B cell (primary cell): ENCODE results near the gene ACTMAP. TPM values are rescaled to one million over a fixed set of nuclear protein-coding genes. Genes with fewer than 3 reads are reported as not detected.

ENCODE experiments used
- ATAC-seq: fragments of 200-7000 bp; cut with Tn5 transposase; one replicate; pipeline ENCODE4 v1.10.0; 2021; ENCODE audit warnings: low read depth, mild to moderate bottlenecking, moderate number of reproducible peaks, moderate library complexity
- CTCF ChIA-PET: fragments of 350-600 bp; sonication (Branson Sonifier 250); formaldehyde crosslinking; loops from one replicate; lab custom pipeline; 2021; ENCODE audit warnings: antibody characterized with exemption, inconsistent platforms; lab: Charles Lee
- POLR2A ChIA-PET: fragments of 350-600 bp; sonication (Branson Sonifier 250); formaldehyde crosslinking; loops from one replicate; lab custom pipeline; 2021; ENCODE audit warnings: antibody characterized with exemption; lab: Charles Lee
- DNase-seq: peaks from one replicate; pipeline ENCODE4 v3.0.0; 2013
- H2AFZ ChIP-seq: 2 replicates; pipeline ENCODE4 v1.6.1; 2012; ENCODE audit warnings: mild to moderate bottlenecking, low read depth, low read length; ENCODE audit not compliant: insufficient read depth, poor library complexity, severe bottlenecking
- H3K27ac ChIP-seq, 2 donors: 1 replicate in 1 of 2; 2 replicates in 1 of 2; pipeline ENCODE4 v1.5.1; 2012 to 2013; ENCODE audit warnings: low read length in 2 of 2, mild to moderate bottlenecking in 2 of 2, moderate library complexity in 1 of 2
- H3K27me3 ChIP-seq, 4 experiments: fragments of 200-600 bp in 1 of 4; sonication (generic) in 1 of 4; replicated peaks in 1 of 4; 1 replicate in 2 of 4; 2 replicates in 2 of 4; pipeline versions ENCODE4 v1.6.1 to v1.7.0; 2013 to 2016; ENCODE audit warnings: low read length in 3 of 4, mild to moderate bottlenecking in 2 of 4, mixed read lengths in 1 of 4, moderate library complexity in 1 of 4; ENCODE audit not compliant: insufficient read depth in 4 of 4, control insufficient read depth in 3 of 4; ENCODE audit errors: control extremely low read depth in 1 of 4
- H3K36me3 ChIP-seq, 2 experiments: replicated peaks in 1 of 2; 1 replicate in 1 of 2; 2 replicates in 1 of 2; pipeline versions ENCODE4 v1.6.1 to v1.7.1; 2013; ENCODE audit warnings: low read length in 1 of 2; ENCODE audit not compliant: insufficient read depth in 2 of 2, control insufficient read depth in 1 of 2; ENCODE audit errors: control extremely low read depth in 1 of 2, extremely low read depth in 1 of 2
- H3K4me1 ChIP-seq, 2 donors: fragments of 200-600 bp in 1 of 2; sonication (generic) in 1 of 2; 1 replicate in 1 of 2; 2 replicates in 1 of 2; pipeline versions ENCODE4 v1.5.1 to v1.6.1; 2013 to 2017; ENCODE audit warnings: low read length in 2 of 2; ENCODE audit not compliant: control insufficient read depth in 2 of 2, insufficient read depth in 2 of 2
- H3K4me2 ChIP-seq: replicated peaks from 2 replicates; pipeline ENCODE3; 2012; ENCODE audit warnings: mild to moderate bottlenecking, low read depth, low read length; ENCODE audit not compliant: poor library complexity, severe bottlenecking
- H3K4me3 ChIP-seq, 5 experiments: fragments of 200-600 bp in 1 of 5; sonication (generic) in 1 of 5; 1 replicate in 3 of 5; 2 replicates in 2 of 5; pipeline versions ENCODE4 v1.5.1 to v1.7.0; 2011 to 2016; ENCODE audit warnings: low read length in 4 of 5, mild to moderate bottlenecking in 4 of 5, low read depth in 2 of 5, control low read depth in 1 of 5, moderate library complexity in 1 of 5; ENCODE audit not compliant: insufficient read depth in 1 of 5; ENCODE audit errors: control extremely low read depth in 1 of 5, extremely low read depth in 1 of 5
- H3K79me2 ChIP-seq: fragments of 200-600 bp; sonication (generic); one replicate; pipeline ENCODE4 v1.6.0; 2016; ENCODE audit warnings: low read length; ENCODE audit not compliant: control insufficient read depth, insufficient read depth
- H3K9ac ChIP-seq: fragments of 200-600 bp; sonication (generic); 2 replicates; pipeline ENCODE4 v1.6.1; 2017; ENCODE audit warnings: mild to moderate bottlenecking, low read length, moderate library complexity
- H3K9me3 ChIP-seq, 3 donors: one replicate each; pipeline versions ENCODE4 v1.6.1 to v1.7.1; 2013; ENCODE audit warnings: low read length in 2 of 3; ENCODE audit not compliant: control insufficient read depth in 2 of 3, insufficient read depth in 1 of 3; ENCODE audit errors: control extremely low read depth in 1 of 3
- H4K20me1 ChIP-seq: 2 replicates; pipeline ENCODE4 v1.6.0; 2012; ENCODE audit warnings: mild to moderate bottlenecking, low read length; ENCODE audit not compliant: insufficient read depth, control insufficient read depth, poor library complexity, severe bottlenecking
- H3K27ac Mint-ChIP-seq: one replicate; pipeline ENCODE4 v1.8.0; 2021; ENCODE audit warnings: mixed read lengths
- H3K27me3 Mint-ChIP-seq: one replicate; pipeline ENCODE4 v1.8.0; 2021; ENCODE audit warnings: mixed read lengths
- H3K4me1 Mint-ChIP-seq: one replicate; pipeline ENCODE4 v1.8.0; 2021; ENCODE audit warnings: mixed read lengths
- H3K4me3 Mint-ChIP-seq: one replicate; pipeline ENCODE4 v1.8.0; 2021; ENCODE audit warnings: mixed read lengths
- H3K9me3 Mint-ChIP-seq: one replicate; pipeline ENCODE4 v1.8.0; 2022; ENCODE audit warnings: mixed read lengths; ENCODE audit not compliant: insufficient read depth
- EZH2 ChIP-seq: IDR thresholded peaks from 2 replicates; pipeline ENCODE4 v1.6.1; 2012; ENCODE audit warnings: borderline replicate concordance, low read depth, mild to moderate bottlenecking, moderate library complexity, low read length; ENCODE audit not compliant: insufficient read depth, poor library complexity, severe bottlenecking
- WGBS: methylation state at CpG from one replicate; pipeline ENCODE4 v1.1.5; 2013; ENCODE audit warnings: missing lambda C conversion rate; ENCODE audit not compliant: insufficient coverage; 5-methylcytosine and 5-hydroxymethylcytosine counted together
- intact Hi-C: fragments of 100-400 bp; cut with micrococcal nuclease; formaldehyde crosslinking; loops from one replicate; pipeline ENCODE4 v1.10.0; 2022
- polyA plus RNA-seq: library from polyadenylated mRNA; depleted of rRNA; stranded (reverse); fragments of >200 nt; gene quantifications from 2 replicates; pipeline ENCODE4 v1.2.3, GENCODE V29; 2012
- total RNA-seq, 2 donors: library from RNA; stranded (reverse); fragments of 120-200 nt in 1 of 2; gene quantifications; 1 replicate in 1 of 2; 2 replicates in 1 of 2; pipeline versions ENCODE4 v1.2.3 to v1.2.4, GENCODE V29; 2013 to 2022
- TF ChIP-seq, protein P1 (sequence below): fragments of 200-600 bp; IDR thresholded peaks from one replicate; pipeline ENCODE4 v1.8.0; 2022; ENCODE audit warnings: antibody characterized with exemption, mild to moderate bottlenecking

Gene ACTMAP
- total and polyA plus RNA-seq, 2 donors (not counting 1 experiment from before 2014, with no cell fraction given), result 7.7 to 10.2 TPM

DNA sequence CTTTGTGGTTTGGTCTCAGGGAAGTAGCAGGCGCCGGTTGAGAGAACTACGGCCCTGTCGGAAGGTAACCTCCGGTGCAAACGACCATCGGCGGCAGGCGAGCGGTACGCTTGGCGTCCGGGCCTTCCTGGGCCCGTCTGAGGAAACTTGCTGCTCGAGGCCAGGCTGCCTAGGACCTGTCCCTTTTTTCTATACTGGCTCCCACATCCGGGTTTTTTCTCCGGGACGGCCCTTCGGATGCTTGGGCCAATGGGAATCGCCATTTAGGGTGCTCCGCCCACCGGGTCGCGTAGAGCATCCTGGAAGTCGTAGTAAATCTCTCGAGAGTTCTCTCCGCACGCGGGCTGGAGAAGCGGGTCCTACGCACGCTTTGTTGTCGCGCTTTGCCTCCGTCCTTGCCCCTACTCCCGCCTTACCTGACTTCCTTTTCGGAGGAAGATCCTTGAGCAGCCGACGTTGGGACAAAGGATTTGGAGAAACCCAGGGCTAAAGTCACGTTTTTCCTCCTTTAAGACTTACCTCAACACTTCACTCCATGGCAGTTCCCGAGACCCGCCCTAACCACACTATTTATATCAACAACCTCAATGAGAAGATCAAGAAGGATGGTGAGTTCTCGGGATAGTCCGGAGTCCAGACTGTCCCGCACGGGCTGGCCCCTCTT lies 729 bp upstream of the ACTMAP start, which contains the start of gene SNRPA:
TSS of gene SNRPA (plus strand) at position 330 of the 664 bp plus-strand sequence. CDS start at position 536, 206 bp downstream.
- Histone ChIP-seq H3K9ac (peak within 1 kb of the TSS; percentile 96), H3K27me3 (no peaks in the 10 kb centered on the region), H4K20me1 (peaks cover 26% of the 10 kb centered on the region), H3K27ac (peak within 1 kb of the TSS; percentile 94 to 97), H3K4me3 (peak within 1 kb of the TSS; percentile 86 to 98 (median 89)), H2AFZ (peak within 1 kb of the TSS; percentile 89), H3K36me3 (peaks cover 7 to 16% of the 10 kb centered on the region in 2 experiments), H3K4me1 (peaks cover 37 to 61% of the 10 kb centered on the region in 2 donors), H3K79me2 (peaks cover 60% of the 10 kb centered on the region), H3K4me2 (peak within 1 kb of the TSS; percentile 83), H3K9me3 (no peaks in the 10 kb centered on the region)
- Mint-ChIP-seq H3K27me3 (no peaks in the 10 kb centered on the region), H3K4me3 (peak within 1 kb of the TSS; percentile 93), H3K4me1 (peaks cover 48% of the 10 kb centered on the region), H3K9me3 (no peaks in the 10 kb centered on the region), H3K27ac (peak within 1 kb of the TSS; percentile 95)
- under 1% methylated on average over 46 of the region's 46 CpGs for WGBS
- ATAC-seq (peak; percentile 62), DNase-seq (peak; percentile 99)
- ChIA-PET POLR2A (interaction anchor here (0.6 to 4.7 kb wide), 12 partner anchors 22 to 591 kb away, joined by 3 to 99 read pairs (median 8); partner anchors contain the start of genes COQ8B, EGLN2, ITPKC and MIA), CTCF (interaction anchor here (1.0 to 2.8 kb wide), 9 partner anchors 27 to 88 kb away, joined by 3 to 29 read pairs (median 8); partner anchors contain the start of genes COQ8B, EGLN2, ITPKC and RAB4B)
- intact Hi-C loops, result loop anchor here (1.0 to 5.0 kb wide), 8 partner anchors 26 to 511 kb away; partner anchors contain the start of genes COQ8B, HNRNPUL1 and NUMBL
- TF ChIP-seq EZH2, result no peak
- TF ChIP-seq, protein P1, sequence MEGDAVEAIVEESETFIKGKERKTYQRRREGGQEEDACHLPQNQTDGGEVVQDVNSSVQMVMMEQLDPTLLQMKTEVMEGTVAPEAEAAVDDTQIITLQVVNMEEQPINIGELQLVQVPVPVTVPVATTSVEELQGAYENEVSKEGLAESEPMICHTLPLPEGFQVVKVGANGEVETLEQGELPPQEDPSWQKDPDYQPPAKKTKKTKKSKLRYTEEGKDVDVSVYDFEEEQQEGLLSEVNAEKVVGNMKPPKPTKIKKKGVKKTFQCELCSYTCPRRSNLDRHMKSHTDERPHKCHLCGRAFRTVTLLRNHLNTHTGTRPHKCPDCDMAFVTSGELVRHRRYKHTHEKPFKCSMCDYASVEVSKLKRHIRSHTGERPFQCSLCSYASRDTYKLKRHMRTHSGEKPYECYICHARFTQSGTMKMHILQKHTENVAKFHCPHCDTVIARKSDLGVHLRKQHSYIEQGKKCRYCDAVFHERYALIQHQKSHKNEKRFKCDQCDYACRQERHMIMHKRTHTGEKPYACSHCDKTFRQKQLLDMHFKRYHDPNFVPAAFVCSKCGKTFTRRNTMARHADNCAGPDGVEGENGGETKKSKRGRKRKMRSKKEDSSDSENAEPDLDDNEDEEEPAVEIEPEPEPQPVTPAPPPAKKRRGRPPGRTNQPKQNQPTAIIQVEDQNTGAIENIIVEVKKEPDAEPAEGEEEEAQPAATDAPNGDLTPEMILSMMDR, result no peak

DNA sequence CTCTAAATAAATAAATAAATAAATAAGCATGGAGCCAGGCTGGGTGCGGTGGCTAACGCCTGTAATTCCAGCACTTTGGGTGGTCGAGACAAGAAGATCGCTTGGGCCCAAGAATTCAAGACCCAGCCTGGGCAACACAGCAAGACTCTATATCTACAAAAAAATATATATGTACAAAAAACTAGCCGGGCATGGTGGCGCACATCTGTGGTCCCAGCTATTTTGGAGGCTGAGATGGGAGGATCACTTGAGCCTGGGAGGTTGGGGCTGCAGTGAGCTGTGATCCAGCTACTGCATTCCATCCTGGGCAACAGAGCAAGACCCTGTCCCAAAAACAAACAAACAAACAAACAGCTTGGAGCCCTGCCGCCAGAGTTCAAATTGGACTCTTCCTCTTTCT lies 2.7 kb downstream of the ACTMAP start:
- Histone ChIP-seq H3K4me2 (no peak overlapping the region), H3K79me2 (peaks cover 27% of the 10 kb centered on the region), H3K9ac (no peak overlapping the region), H3K27me3 (no peaks in the 10 kb centered on the region), H2AFZ (no peak overlapping the region), H4K20me1 (no peaks in the 10 kb centered on the region), H3K36me3 (no peaks in the 10 kb centered on the region), H3K27ac (no peak overlapping the region), H3K4me1 (peaks cover 14 to 28% of the 10 kb centered on the region in 2 donors), H3K9me3 (no peaks in the 10 kb centered on the region), H3K4me3 (no peak overlapping the region)
- Mint-ChIP-seq H3K27ac (no peak overlapping the region), H3K4me3 (no peak overlapping the region), H3K27me3 (no peaks in the 10 kb centered on the region), H3K9me3 (no peaks in the 10 kb centered on the region), H3K4me1 (peaks cover 25% of the 10 kb centered on the region)
- ATAC-seq (no peak), DNase-seq (no peak)
- CTCF ChIA-PET, result interaction anchor here (0.7 to 1.3 kb wide), 2 partner anchors 84 to 397 kb away, joined by 3 read pairs; no protein-coding TSS in a partner anchor
- TF ChIP-seq EZH2, result no peak
- TF ChIP-seq, protein P1, result no peak
- POLR2A ChIA-PET, result interaction anchor here (0.5 kb wide), 1 partner anchor 691 kb away, joined by 4 read pairs; the partner anchor contains the start of gene ZNF780B
- WGBS, result no CpG with 5 or more reads among the region's 7 CpGs
- intact Hi-C loops, result no loop called here
